Fibroblast of pulmonary artery (primary cell): ENCODE data around the gene RDH12.

ENCODE experiments used
- DNase-seq: peaks from one replicate; pipeline ENCODE4 v3.0.0-alpha.2; 2010; ENCODE audit warnings: low read depth
- H3K4me3 ChIP-seq: replicated peaks from 2 replicates; pipeline ENCODE4 v1.5.1; 2011; ENCODE audit warnings: low read depth, mild to moderate bottlenecking, control low read depth, low read length, moderate library complexity
- CTCF ChIP-seq: IDR thresholded peaks from 2 replicates; pipeline ENCODE4 v1.5.1; 2011; ENCODE audit warnings: mild to moderate bottlenecking, control low read depth, low read length, inconsistent platforms; ENCODE audit errors: missing control alignments

The RDH12 gene

GRCh38 chr14:67719866-67720265 is 18.2 kb downstream of the RDH12 start:
- peak; percentile 20 for DNase-seq
- no peak overlapping the region for H3K4me3 ChIP-seq
- TF ChIP-seq CTCF = no peak

GRCh38 chr14:67721875-67722274 is 20.2 kb downstream of the RDH12 start:
- no peak overlapping the region for H3K4me3 ChIP-seq
- DNase-seq = no peak
- no peak for TF ChIP-seq CTCF

GRCh38 chr14:67722293-67722692 is 20.6 kb downstream of the RDH12 start:
- H3K4me3 ChIP-seq = no peak overlapping the region
- DNase-seq = peak; percentile 58
- no peak for TF ChIP-seq CTCF

- H3K4me3 ChIP-seq = no peak overlapping the region
- TF ChIP-seq CTCF = no peak
- DNase-seq = no peak
Measured at GRCh38 chr14:67725171-67725570, 23.5 kb downstream of the RDH12 start.

- TF ChIP-seq CTCF = no peak
- no peak for DNase-seq
- H3K4me3 ChIP-seq = no peak overlapping the region
Measured at GRCh38 chr14:67727361-67727760, 25.7 kb downstream of the RDH12 start.

- no peak overlapping the region for H3K4me3 ChIP-seq
- no peak for DNase-seq
- TF ChIP-seq CTCF = no peak
Measured at GRCh38 chr14:67728258-67728657, 26.6 kb downstream of the RDH12 start.

GRCh38 chr14:67729072-67729885 is 27.6 kb downstream of the RDH12 start:
- DNase-seq = peak; percentile 18
- no peak for TF ChIP-seq CTCF
- no peak overlapping the region for H3K4me3 ChIP-seq
